ENCODE results near the gene DAO. TPM values are rescaled to one million over a fixed set of nuclear protein-coding genes. Genes with fewer than 3 reads are reported as not detected.

DAO gene
- total RNA-seq, 1 donor: not detected

Small RNA genes lying within 50 kb of the gene (small RNA-seq; reads per million reads assigned to genes)
- gene MIR619 (not detected), gene RNU6-361P (not detected)

Other genes with a start within 250 kb of the DAO start
- 103 TPM for gene SELPLG, start 246.2 kb upstream of the DAO start, total RNA-seq
- gene CORO1C, start 148.6 kb upstream of the DAO start, total RNA-seq: 99.1 TPM
- gene SSH1, start 22.5 kb upstream of the DAO start, total RNA-seq: 10.8 TPM
- gene SVOP, start 141.0 kb downstream of the DAO start, total RNA-seq: under 0.01 TPM
- gene USP30, start 172.5 kb downstream of the DAO start, total RNA-seq: 27.2 TPM
- gene ALKBH2, start 213.4 kb downstream of the DAO start, total RNA-seq: 22.6 TPM
- 28.3 TPM for gene UNG, start 217.5 kb downstream of the DAO start, total RNA-seq
- 28.8 TPM for gene ACACB, start 236.5 kb downstream of the DAO start, total RNA-seq

Measured in hematopoietic multipotent progenitor cell (in vitro differentiated cells).